GM19467 (cell line): Measurements from ENCODE around the gene LCE7A.

ENCODE experiments used
- ATAC-seq: cut with Tn5 transposase; IDR thresholded peaks from one replicate; pipeline ENCODE4 v1.9.1; 2021; ENCODE audit warnings: mild to moderate bottlenecking, moderate library complexity; ENCODE audit not compliant: unreplicated experiment

The LCE7A gene

DNA sequence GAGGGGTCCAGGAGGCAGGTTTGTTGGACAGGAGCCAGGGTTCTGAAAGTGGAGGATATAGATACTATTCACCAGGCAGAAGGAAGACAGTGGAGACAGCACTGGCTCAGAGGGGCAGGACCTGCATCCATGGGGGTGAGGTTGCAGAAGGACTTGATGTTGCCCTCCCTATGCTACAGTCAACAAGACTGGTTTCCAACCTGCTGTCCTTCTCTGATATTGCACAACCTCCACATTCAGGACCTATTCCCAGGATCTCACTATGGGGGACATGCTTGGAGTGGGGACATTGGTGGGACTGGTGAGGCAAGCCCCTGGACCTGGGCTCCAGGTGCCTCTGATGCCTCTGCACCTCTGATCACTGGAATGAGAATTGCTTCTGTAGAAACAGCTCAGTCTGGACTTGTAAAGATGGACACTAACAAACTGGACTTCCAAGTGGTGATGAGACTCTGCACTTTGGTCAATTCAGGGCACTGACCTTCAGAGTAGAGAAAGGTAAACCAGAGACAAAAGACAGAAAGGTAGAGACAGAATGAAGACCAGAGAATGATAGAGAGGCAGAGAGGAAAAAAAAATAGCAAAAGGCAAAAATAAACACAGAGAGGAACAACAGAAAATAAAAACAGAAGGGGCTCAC lies 19.9 kb downstream of the LCE7A start:
- no peak for ATAC-seq

DNA sequence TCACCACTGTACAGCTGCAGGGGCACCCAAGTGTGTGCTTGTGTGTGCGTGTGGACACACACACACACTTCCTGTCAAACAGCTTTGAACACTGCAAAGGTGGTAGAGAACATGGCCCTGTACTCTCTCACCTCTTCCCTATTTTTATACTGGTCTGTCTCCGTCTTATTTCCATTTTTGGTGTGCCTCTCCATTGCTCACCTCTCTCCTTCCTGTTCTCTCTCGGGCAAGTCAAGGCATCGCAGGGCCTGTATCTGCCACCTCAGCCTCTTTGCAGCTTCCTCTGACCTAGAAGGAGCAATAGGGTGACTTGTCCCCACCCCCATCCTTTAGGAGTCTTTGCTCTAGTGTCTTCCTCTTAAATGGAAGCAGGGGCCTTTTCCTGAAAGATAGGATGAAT lies 20.5 kb downstream of the LCE7A start:
- ATAC-seq, result no peak

DNA sequence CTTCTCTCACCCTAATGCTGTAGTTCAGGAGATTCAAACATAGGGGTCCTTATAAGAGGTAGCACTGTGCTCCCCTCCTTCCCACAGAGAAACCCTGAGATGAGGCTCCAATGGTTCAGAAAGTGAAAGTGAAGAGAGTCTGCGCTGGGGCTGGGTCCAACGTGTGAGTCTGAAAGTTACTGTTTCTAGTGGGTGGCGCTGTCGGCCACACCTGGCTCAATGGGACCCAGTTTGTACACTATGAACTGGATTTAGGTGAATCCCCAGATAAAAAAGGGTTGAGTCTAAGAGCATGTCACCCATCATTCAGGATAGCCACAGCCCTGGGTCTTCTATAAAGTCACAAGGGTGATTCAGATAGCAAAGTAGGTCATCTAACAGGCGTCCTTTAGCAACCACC lies 21.1 kb downstream of the LCE7A start:
- ATAC-seq, result no peak

DNA sequence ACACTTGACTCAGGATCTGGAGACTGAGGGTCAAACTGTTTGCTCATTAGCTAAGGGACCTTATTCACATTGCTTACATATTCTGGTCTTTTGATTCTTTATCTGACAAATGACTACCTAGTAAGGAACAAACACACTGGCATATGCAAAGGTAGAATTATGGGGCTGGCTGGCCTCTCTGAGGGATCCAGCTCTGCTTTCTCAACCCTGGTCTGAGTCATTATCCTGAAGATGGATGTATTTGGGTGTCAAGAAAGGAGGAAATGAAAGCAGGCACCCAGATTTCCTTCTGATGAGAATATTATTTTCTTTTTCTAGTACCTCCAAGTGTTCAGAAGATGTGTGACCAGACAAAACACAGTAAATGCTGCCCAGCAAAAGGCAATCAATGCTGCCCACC lies 24.3 kb downstream of the LCE7A start:
- ATAC-seq, result no peak

DNA sequence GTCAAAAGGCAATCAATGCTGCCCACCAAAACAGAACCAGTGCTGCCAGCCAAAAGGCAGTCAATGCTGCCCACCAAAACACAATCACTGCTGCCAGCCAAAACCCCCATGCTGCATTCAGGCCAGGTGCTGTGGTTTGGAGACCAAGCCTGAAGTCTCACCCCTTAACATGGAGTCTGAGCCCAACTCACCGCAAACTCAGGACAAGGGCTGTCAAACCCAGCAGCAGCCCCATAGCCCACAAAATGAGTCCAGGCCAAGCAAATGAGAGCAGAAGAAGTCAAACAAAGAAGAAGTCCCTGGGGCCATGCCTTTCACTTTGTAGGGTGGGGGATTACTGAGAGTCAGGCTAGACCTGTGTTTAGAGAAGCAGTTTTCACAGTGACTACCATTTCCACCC lies 24.7 kb downstream of the LCE7A start:
- ATAC-seq, result no peak

DNA sequence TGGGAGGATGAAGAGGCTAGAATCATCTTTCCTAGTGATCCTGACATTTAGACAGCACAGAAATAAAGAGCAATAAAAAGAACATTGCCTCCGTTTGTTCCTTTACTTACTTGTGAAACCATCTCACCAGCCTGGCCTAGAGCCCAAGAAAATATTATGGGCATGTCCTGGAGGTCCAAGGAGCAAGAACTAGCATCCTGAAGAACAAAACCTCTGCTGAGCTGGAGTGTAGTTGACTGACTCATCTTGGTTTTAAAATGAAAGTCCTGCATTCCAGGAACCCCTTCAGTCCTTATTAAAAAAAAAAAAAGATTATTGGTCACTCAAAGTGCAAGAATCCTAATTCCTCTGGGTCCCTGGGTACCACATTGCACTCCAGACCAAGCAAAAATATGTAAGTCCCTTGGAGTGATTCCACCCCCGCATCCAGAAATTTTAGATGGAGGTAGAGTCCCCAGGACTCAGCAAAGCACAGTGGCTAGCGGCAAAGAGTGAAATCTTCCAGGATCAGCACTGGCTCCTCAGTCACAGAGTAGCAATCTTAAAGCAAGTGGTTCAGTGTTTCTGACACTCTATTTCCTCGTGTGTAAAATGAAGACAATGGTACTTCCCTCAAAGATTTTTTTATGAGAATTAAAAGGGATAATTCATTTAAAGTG lies 25.3 kb downstream of the LCE7A start:
- no peak for ATAC-seq

DNA sequence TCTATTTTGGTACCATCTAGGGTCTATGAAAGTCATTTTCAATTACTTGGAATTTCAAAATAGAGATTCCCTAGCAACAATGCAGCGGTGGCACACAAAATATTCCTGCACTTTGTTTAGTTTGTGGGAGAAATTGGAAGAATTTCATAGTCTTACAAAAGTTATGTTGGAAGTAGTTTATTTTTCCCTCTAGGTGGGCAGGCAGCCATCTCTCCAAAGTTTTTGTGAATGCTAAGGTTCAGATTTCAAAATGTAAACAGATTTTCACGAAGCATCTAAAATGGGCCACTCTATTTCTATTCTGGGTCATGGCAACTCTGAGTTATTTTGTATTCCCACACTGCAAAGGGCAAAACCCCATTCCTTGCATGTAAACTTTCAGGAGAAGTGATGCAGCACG lies 26.3 kb downstream of the LCE7A start:
- ATAC-seq, result no peak

DNA sequence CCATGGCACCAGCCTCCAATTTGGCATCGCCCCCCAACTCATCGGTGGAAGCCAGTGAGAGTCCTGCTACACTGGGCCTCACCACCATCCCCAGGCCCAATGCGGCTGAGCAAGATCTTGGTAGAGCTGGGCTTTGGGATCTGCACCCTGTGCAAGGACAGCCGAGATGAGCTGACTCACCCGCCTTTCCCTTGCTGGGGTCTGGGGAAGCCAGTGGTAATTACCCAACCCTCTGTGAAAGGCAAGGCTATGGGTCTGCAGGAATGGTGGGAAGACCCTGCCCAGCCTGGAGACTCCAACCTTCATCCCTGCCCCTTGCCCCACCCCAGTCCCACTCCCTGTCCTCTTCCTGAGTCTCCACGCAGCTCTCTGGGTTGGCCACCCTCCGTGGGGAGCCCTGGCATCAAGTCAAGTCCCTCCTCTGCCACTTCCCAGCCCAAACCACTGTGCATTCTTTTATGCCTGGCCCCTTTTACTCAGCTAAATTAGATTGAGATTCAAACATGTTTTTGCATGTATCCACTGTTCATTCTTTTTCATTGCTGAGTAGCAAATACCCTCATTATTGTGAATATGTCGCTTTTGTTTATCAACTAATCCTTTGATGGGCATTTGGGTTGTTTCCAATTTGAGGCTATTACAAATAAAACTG lies 27.1 kb downstream of the LCE7A start:
- ATAC-seq, result no peak

DNA sequence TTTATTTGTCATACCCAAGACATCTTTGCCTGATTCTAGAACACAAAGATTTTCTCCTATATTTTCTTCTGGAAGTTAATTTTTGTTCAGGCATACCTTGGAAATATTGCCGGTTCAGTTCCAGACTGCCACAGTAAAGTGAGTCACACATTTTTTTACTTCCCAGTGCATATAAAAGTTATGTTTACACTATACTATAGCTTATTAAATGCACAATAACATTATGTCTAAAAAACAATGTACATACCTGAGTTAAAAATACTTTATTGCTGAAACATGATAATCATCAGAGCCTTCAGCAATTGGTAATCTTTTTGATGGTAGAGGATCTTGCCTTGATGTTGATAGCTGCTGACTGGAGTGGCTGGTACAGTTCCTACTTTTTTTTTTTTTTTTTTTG lies 28.3 kb downstream of the LCE7A start:
- ATAC-seq, result no peak

DNA sequence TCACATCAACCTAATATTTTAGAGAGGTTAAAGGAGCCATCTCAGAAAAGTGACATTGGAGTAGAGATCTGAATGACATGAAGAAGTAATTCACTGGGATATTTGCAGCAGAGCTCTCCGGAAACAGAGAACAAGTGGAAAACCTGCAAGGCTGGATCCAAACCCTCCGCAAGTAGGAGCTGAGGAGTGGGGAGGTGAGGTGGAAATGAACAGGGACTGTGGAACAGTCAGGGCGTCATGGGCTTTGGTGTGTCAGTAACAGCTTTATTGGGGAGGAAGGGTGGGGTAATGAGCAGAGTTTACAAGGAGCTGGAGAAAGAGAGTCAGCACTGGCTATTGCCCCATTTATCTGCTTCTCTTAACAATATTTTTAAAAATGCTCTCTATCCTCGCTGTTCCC lies 39.2 kb downstream of the LCE7A start:
- no peak for ATAC-seq

DNA sequence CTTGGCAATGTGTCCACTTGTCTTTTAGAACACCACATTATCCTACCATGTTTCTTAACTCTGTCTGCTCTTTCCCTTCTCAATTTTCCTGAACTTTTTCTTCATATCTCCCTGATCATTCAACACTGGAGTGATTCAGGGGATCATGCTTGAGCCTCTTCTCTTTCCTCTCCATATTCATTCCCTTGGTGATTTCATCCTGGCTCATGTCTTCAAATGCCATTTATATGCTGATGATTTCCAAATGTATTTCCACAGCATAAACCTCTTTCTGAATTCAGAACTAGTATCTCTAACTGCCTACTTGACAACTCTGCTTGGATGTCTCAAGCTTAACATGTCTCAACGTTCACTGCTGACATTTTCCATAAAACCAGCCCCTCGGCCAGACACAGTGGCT lies 40.1 kb downstream of the LCE7A start:
- no peak for ATAC-seq

DNA sequence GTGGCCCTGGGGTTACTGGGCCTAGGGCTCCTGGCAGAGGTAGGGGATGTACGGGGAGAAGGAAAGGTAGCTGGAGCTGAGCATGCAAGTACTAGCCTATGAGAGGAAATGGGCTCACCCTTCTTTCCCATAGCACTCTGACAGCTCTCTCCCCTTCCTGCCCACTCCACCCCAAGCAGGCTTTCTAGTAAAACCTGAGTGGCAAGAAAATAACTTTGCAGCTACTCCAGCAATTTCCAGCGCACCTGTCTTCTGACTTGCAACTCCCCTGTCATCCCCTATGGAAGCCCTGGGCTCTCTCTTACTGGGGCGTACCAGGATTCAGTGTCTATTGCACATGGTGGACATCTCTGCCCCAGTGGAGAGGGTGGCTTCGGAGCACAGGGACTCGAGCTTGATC lies 41.8 kb downstream of the LCE7A start:
- no peak for ATAC-seq

DNA sequence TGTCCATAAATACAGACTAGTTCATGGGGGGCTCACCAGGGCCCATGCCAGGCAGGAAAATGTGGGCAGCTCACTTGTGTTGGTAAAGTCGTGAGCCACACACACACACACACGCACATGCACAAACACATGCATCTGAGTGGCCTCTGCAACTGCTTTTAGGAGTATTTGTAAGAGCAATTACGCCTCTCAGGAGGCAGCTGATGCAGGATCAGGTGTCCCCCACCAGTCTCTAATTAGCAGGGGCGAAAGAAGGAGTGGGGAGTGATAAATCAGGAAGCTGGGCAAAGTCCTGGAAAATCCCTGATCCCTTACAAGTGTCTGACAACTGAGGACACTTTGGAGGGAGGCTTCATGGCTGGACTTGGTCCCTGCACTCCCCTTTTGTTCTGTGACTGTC lies 42.8 kb downstream of the LCE7A start:
- ATAC-seq, result no peak

DNA sequence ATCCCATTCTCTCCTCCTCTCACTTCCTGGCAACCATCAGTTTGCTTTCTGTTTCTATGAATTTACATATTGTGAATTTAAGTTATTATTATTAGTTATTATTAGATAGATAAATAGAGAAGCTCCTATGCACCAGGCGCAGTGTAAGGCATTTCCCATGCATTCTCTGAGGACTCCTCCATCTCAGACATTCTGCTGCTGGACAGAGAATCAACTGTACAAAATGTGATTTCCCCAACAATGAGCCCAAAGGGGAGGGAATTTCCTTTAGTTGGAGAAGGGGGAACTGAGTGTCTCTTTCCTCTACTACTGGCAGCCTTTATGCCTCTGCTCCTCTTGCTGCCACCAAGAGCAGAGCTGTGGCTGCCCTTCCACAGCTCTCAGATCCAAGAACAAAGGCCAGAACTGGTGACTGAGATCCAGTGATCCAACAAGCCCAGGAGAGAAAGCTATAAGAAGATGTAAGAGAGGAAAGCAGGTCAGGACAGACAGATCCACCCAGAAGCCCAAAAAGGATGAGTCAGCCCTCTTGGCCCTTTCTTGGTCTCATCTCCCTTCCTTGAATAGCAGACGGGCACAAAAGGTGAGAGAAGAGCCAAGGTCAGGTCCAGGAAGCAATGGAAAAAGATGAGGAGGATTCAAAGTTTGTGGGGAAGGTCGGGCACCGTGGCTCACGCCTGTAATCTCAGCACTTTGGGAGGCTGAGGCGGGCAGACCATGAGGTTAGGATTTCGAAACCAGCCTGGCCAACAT lies 45.1 kb downstream of the LCE7A start:
- no peak for ATAC-seq

DNA sequence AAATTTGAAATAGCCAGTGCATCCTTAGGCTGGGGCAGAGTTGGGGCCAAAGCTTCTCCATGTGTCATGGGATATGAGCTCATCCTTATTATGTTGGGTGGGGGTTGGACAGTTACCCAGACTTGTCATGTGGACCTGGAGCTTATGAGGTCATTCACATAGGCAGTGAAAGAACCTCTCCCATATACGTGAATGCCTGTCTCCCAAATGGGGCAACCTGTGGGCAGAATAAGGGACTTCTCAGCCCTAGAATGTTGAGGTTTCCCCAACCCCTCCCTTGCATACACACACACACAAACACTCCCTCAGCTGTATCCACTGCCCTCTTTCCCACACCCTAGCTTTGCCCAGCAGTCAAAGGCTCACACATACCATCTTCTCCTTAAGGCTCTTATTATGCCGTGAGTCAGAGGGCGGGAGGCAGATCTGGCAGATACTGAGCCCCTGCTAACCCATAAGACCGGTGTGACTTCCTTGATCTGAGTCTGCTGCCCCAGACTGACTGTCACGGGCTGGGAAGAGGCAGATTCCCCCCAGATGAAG lies 46.3 kb downstream of the LCE7A start:
- no peak for ATAC-seq

DNA sequence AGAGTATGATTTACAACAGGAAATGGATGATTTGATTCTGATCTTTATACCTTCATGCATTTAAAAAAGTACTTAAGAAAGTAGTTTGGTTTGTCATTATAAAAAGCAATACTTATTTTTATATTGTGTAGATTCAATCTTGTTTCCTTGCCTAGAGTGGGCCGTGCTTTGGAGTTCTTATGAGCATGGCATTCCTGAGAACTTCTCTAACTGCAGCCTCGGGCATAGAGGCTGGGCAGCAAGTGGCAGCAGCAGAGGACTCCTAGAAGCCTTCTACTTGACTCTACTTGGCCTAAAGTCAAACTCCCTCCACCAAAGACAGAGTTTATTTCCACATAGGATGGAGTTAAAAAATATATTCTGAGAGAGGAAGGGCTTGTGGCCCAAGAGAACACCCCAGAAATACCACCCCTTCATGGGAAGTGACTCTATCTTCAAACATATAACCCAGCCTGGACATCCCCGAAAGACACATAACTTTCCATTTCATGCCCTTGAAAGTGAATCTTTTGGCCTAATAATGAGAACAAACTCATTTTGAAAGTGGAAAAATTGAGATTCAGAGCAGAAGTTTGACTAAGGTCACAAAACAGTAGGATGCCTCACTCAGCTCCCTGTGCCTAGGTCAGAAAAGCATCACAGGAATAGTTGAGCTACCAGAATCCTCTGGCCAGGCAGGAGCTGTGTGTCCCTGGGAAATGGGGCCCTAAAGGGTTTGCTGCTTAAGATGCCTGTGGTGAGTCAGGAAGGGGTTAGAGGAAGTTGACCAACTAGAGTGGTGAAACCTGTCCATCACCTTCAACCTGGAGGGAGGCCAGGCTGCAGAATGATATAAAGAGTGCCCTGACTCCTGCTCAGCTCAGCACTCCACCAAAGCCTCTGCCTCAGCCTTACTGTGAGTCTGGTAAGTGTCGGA lies 48.1 kb downstream of the LCE7A start, which contains the start of gene IVL:
IVL (plus strand) TSS at position 861 of the 916 bp plus-strand sequence. CDS start 1,252 bp downstream, outside the sequence.
- no peak for ATAC-seq

DNA sequence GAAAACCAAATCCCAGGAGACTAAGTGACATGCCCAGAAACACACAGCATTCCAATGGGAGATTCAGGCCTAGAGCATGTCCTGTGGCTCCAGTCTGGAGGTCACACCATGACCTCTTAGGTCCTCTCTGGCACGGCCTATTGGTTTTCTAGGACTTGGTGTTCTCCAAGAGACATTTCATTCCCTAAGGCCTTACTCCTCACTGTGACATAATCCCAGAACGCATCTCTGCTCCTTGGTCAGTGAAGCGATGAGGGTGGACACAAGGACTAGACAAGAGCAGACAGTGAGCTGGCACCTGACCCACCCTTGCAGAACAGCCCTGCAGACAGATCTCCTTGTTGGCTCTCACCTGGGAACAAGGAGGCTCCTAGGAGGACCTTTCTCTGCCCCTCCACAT lies 49.4 kb downstream of the LCE7A start:
- ATAC-seq, result no peak
